Breast epithelium (tissue), 3 donors: ENCODE results near the gene MARCHF4.

Experiments
- POLR2A ChIP-seq: fragments of 450-650 bp; IDR thresholded peaks from one replicate; pipeline ENCODE4 v1.6.1; 2016; ENCODE audit warnings: antibody characterized with exemption, mild to moderate bottlenecking, moderate library complexity
- POLR2AphosphoS5 ChIP-seq, 3 donors: sonication (generic); formaldehyde crosslinking; IDR thresholded peaks; one replicate each; pipeline ENCODE4 v1.6.1; 2017; ENCODE audit warnings: antibody characterized with exemption in 3 of 3
- TF ChIP-seq, protein P1 (sequence below), 3 donors: fragments of 450-650 bp; IDR thresholded peaks; one replicate each; pipeline ENCODE4 v1.5.1; 2016 to 2017; ENCODE audit warnings: antibody characterized with exemption in 3 of 3, mild to moderate bottlenecking in 3 of 3, moderate library complexity in 3 of 3

DNA sequence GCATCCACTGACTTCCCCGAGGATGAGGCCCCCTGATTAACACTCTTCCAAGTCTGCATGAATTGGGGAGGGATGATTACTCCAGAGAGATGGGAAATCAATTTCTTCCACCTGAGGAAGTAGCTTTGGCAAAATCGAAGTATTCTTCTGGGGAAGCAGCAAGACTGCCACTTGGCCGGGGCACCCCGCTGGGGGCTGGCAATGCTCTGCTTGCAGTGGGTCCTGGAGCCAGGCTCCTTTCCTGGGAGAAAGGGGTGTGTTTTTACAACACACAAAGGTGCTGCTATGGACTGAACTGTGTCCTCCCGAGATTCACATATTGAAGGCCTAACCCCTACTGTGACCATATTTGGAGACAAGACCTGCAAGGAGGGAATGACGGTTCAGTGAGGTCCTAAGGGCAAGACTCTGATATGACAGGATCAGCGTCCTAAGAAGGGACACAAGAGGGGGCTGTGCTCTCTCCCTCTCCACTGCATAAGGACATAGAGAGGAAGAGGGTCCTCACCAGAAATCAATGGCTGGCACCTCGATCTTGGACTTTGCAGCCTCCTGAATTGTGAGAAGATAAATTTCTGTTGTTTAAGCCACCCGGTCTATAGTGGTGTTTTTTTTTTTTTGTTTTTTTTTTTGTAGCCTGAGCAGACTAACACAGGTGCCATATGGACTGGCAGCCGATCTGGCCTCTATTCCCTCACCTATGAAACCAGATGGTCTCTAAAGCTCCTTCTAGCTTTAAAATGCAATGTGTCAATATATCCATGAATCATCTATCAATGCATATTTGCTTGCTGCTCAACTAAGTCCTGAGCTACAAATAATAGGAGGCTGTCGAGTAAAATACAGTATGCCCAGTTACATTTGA lies 36.4 kb upstream of the MARCHF4 start:
- TF ChIP-seq, protein P1, sequence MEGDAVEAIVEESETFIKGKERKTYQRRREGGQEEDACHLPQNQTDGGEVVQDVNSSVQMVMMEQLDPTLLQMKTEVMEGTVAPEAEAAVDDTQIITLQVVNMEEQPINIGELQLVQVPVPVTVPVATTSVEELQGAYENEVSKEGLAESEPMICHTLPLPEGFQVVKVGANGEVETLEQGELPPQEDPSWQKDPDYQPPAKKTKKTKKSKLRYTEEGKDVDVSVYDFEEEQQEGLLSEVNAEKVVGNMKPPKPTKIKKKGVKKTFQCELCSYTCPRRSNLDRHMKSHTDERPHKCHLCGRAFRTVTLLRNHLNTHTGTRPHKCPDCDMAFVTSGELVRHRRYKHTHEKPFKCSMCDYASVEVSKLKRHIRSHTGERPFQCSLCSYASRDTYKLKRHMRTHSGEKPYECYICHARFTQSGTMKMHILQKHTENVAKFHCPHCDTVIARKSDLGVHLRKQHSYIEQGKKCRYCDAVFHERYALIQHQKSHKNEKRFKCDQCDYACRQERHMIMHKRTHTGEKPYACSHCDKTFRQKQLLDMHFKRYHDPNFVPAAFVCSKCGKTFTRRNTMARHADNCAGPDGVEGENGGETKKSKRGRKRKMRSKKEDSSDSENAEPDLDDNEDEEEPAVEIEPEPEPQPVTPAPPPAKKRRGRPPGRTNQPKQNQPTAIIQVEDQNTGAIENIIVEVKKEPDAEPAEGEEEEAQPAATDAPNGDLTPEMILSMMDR (IDR thresholded peaks at IDR 0.05) = no peak
- TF ChIP-seq POLR2A = no peak
- TF ChIP-seq POLR2AphosphoS5 (IDR thresholded peaks at IDR 0.05) = no peak
